HFFc6 (cell line): ENCODE data around the gene MTFR1L. TPM values are rescaled to one million over a fixed set of nuclear protein-coding genes. Genes with fewer than 3 reads are reported as not detected.

Experiments used
- DNase-seq: peaks from one replicate; pipeline ENCODE4 v3.0.0-alpha.2; 2018
- H3K27ac Mint-ChIP-seq: 2 replicates; pipeline ENCODE4 v1.8.0; 2020; ENCODE audit warnings: mild to moderate bottlenecking, mixed read lengths
- H3K27me3 Mint-ChIP-seq: 2 replicates; pipeline ENCODE4 v1.8.0; 2021; ENCODE audit warnings: mild to moderate bottlenecking, moderate library complexity, mixed read lengths; ENCODE audit not compliant: insufficient read depth
- H3K36me3 Mint-ChIP-seq: 2 replicates; pipeline ENCODE4 v1.8.0; 2021; ENCODE audit warnings: low read depth, mixed read lengths
- H3K4me1 Mint-ChIP-seq: 2 replicates; pipeline ENCODE4 v1.8.0; 2020; ENCODE audit warnings: low read depth, mixed read lengths
- H3K4me3 Mint-ChIP-seq: 2 replicates; pipeline ENCODE4 v1.8.0; 2020; ENCODE audit warnings: mild to moderate bottlenecking, moderate library complexity, mixed read lengths
- H3K9me3 Mint-ChIP-seq: 2 replicates; pipeline ENCODE4 v1.8.0; 2020; ENCODE audit warnings: mild to moderate bottlenecking, mixed read lengths
- CTCF ChIP-seq: fragments of 200-600 bp; sonication (generic); IDR thresholded peaks from 2 replicates; pipeline ENCODE4 v1.5.0; 2021; ENCODE audit warnings: antibody characterized with exemption, mild to moderate bottlenecking
- total RNA-seq, 6 experiments: library from RNA; stranded (reverse); fragmentation: NEBNext Ultra II Directional; extraction: Animal tissue kit (Norgen Biotek cat#: 25700); gene quantifications; 2 replicates in 1 of 6; 3 replicates in 5 of 6; pipeline ENCODE4 v1.2.3, GENCODE V29; 2021

The MTFR1L gene
- total RNA-seq, 6 experiments from 2014 or later: 52.4 to 69.1 (median 59.1) TPM

- Mint-ChIP-seq H3K9me3 (no peaks in the 10 kb centered on the region), H3K4me3 (0 out of 2 replicates have a peak overlapping the region, but pooled peaks have one; percentile 48), H3K27me3 (peaks cover 11% of the 10 kb centered on the region), H3K27ac (no peak overlapping the region), H3K4me1 (peaks cover 30% of the 10 kb centered on the region), H3K36me3 (no peaks in the 10 kb centered on the region)
- no peak for TF ChIP-seq CTCF
- DNase-seq: no peak
Measured at GRCh38 chr1:25798666-25799351, 20.9 kb upstream of the MTFR1L start.

GRCh38 chr1:25799352-25799934 lies 20.3 kb upstream of the MTFR1L start:
- no peaks in the 10 kb centered on the region for H3K36me3 Mint-ChIP-seq
- DNase-seq: no peak
- peaks cover 35% of the 10 kb centered on the region for H3K4me1 Mint-ChIP-seq
- peak overlapping the region; percentile 16; the same call in 1 of the 2 replicates for H3K27ac Mint-ChIP-seq
- peaks cover 8% of the 10 kb centered on the region for H3K27me3 Mint-ChIP-seq
- H3K4me3 Mint-ChIP-seq: peak overlapping the region; percentile 39
- H3K9me3 Mint-ChIP-seq: no peaks in the 10 kb centered on the region
- no peak for TF ChIP-seq CTCF

GRCh38 chr1:25799935-25800702 lies 19.6 kb upstream of the MTFR1L start, which contains the start of gene SELENON:
SELENON (plus strand) TSS chr1:25800193; CDS start chr1:25800231, 38 bp downstream.
- no peak for TF ChIP-seq CTCF

GRCh38 chr1:25800703-25801377 lies 18.9 kb upstream of the MTFR1L start:
- peaks cover 39% of the 10 kb centered on the region for H3K4me1 Mint-ChIP-seq

More at GRCh38 chr1:25799935-25800702, 19.6 kb upstream of the MTFR1L start, which contains the start of gene SELENON:
- Mint-ChIP-seq H3K36me3 (no peaks in the 10 kb centered on the region), H3K27me3 (peaks cover 7% of the 10 kb centered on the region), H3K9me3 (no peaks in the 10 kb centered on the region), H3K4me1 (peaks cover 37% of the 10 kb centered on the region), H3K27ac (peak within 1 kb of the TSS; percentile 63), H3K4me3 (peak within 1 kb of the TSS; percentile 89)
- DNase-seq: no peak

More at GRCh38 chr1:25800703-25801377, 18.9 kb upstream of the MTFR1L start:
- Mint-ChIP-seq H3K36me3 (no peaks in the 10 kb centered on the region; the same call in 1 of the 2 replicates), H3K9me3 (no peaks in the 10 kb centered on the region), H3K4me3 (peak overlapping the region; percentile 89), H3K27ac (peak overlapping the region; percentile 63), H3K27me3 (peaks cover 7% of the 10 kb centered on the region)
- no peak for TF ChIP-seq CTCF
- DNase-seq: no peak
